MM.1S (cell line): ENCODE data around the gene CYP24A1.

Source experiments
- DNase-seq: peaks from one replicate; pipeline ENCODE4 v3.0.0-alpha.2; 2015
- H2AFZ ChIP-seq: fragments of 300-600 bp; sonication (generic); 2 replicates; pipeline ENCODE4 v1.6.0; 2016; ENCODE audit warnings: antibody characterized with exemption, low read length
- H3F3A ChIP-seq: fragments of 300-600 bp; sonication (generic); 2 replicates; pipeline ENCODE4 v1.6.1; 2016; ENCODE audit warnings: mild to moderate bottlenecking, antibody characterized with exemption, low read length, moderate library complexity, mixed read lengths; ENCODE audit not compliant: insufficient read depth
- H3K27ac ChIP-seq: fragments of 300-600 bp; sonication (generic); 2 replicates; pipeline ENCODE4 v1.5.1; 2016; ENCODE audit warnings: mild to moderate bottlenecking, low read length
- H3K27me3 ChIP-seq: fragments of 300-600 bp; sonication (generic); replicated peaks from 2 replicates; pipeline ENCODE4 v1.6.0; 2016; ENCODE audit warnings: low read length; ENCODE audit not compliant: insufficient read depth
- H3K36me3 ChIP-seq: fragments of 300-600 bp; sonication (generic); replicated peaks from 2 replicates; pipeline ENCODE4 v1.6.1; 2016; ENCODE audit warnings: mild to moderate bottlenecking, low read length, mixed read lengths; ENCODE audit not compliant: insufficient read depth
- H3K4me1 ChIP-seq: fragments of 300-600 bp; sonication (generic); 2 replicates; pipeline ENCODE4 v1.6.1; 2016; ENCODE audit warnings: low read length, mixed read lengths
- H3K4me2 ChIP-seq: fragments of 300-600 bp; sonication (generic); 2 replicates; pipeline ENCODE4 v1.6.0; 2016; ENCODE audit warnings: low read depth, low read length
- H3K4me3 ChIP-seq: fragments of 300-600 bp; sonication (generic); 2 replicates; pipeline ENCODE4 v1.5.1; 2016; ENCODE audit warnings: low read length, mixed read lengths
- H3K79me2 ChIP-seq: fragments of 300-600 bp; sonication (generic); 2 replicates; pipeline ENCODE4 v1.6.1; 2016; ENCODE audit warnings: mixed run types, low read length, mixed read lengths
- H3K9ac ChIP-seq: fragments of 300-600 bp; sonication (generic); 2 replicates; pipeline ENCODE4 v1.6.1; 2016; ENCODE audit warnings: low read length, mixed read lengths
- H3K9me2 ChIP-seq: fragments of 300-600 bp; sonication (generic); replicated peaks from 2 replicates; pipeline ENCODE4 v1.6.1; 2016; ENCODE audit warnings: mild to moderate bottlenecking, low read length, mixed read lengths; ENCODE audit not compliant: insufficient read depth
- H3K9me3 ChIP-seq: fragments of 300-600 bp; sonication (generic); replicated peaks from 2 replicates; pipeline ENCODE4 v1.6.1; 2016; ENCODE audit warnings: mild to moderate bottlenecking, low read length, mixed read lengths; ENCODE audit not compliant: insufficient read depth
- H4K20me1 ChIP-seq: fragments of 300-600 bp; sonication (generic); 2 replicates; pipeline ENCODE4 v1.6.1; 2016; ENCODE audit warnings: mild to moderate bottlenecking, low read length, moderate library complexity, mixed read lengths; ENCODE audit not compliant: insufficient read depth
- EZH2 ChIP-seq: fragments of 300-600 bp; sonication (generic); optimal IDR thresholded peaks from 2 replicates; pipeline ENCODE3; 2017; ENCODE audit warnings: low read depth, mild to moderate bottlenecking, antibody characterized with exemption, low read length, mixed read lengths
- EZH2phosphoT487 ChIP-seq: fragments of 300-600 bp; sonication (generic); IDR thresholded peaks from 2 replicates; pipeline ENCODE4 v1.6.1; 2018; ENCODE audit warnings: antibody characterized with exemption, low read length
- TF ChIP-seq, protein P1 (sequence below): fragments of 300-600 bp; sonication (generic); IDR thresholded peaks from 2 replicates; pipeline ENCODE4 v1.5.1; 2016; ENCODE audit warnings: antibody characterized with exemption, low read length, mixed read lengths

Gene CYP24A1

DNA sequence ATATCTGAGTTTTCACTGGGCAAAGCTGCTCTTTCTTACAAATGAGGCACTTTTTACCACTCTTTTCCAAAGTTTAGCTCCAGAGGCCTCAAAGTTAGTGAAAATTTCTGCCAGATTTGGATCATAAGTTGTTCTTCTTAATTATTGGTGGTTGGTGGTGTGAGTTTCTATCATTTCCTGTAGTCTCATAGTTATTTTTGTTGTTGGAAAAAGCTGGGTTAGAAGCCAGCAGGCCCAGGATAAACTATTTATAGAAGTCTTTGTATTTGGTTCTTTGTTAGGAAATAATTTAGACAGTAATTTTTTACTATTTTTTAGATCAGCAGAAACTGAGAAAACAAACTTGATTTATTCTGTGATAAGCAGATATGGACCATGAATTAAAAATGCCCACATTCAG lies 44.7 kb upstream of the CYP24A1 start:
- Histone ChIP-seq H3K9ac (no peak overlapping the region), H3K79me2 (peaks cover 22% of the 10 kb centered on the region), H3K9me3 (no peaks in the 10 kb centered on the region), H3K4me3 (no peak overlapping the region), H3F3A (0 out of 2 replicates have a peak, but pooled peaks cover 3% of the 10 kb centered on the region), H3K4me2 (no peak overlapping the region), H3K27me3 (no peaks in the 10 kb centered on the region), H3K36me3 (peaks cover 3% of the 10 kb centered on the region; the same call in 1 of the 2 replicates), H3K27ac (no peak overlapping the region), H4K20me1 (no peaks in the 10 kb centered on the region), H3K9me2 (no peaks in the 10 kb centered on the region), H2AFZ (no peak overlapping the region), H3K4me1 (peaks cover 21% of the 10 kb centered on the region)
- no peak for DNase-seq
- TF ChIP-seq EZH2phosphoT487 (no peak), EZH2 (no peak)
- TF ChIP-seq, protein P1, sequence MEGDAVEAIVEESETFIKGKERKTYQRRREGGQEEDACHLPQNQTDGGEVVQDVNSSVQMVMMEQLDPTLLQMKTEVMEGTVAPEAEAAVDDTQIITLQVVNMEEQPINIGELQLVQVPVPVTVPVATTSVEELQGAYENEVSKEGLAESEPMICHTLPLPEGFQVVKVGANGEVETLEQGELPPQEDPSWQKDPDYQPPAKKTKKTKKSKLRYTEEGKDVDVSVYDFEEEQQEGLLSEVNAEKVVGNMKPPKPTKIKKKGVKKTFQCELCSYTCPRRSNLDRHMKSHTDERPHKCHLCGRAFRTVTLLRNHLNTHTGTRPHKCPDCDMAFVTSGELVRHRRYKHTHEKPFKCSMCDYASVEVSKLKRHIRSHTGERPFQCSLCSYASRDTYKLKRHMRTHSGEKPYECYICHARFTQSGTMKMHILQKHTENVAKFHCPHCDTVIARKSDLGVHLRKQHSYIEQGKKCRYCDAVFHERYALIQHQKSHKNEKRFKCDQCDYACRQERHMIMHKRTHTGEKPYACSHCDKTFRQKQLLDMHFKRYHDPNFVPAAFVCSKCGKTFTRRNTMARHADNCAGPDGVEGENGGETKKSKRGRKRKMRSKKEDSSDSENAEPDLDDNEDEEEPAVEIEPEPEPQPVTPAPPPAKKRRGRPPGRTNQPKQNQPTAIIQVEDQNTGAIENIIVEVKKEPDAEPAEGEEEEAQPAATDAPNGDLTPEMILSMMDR = no peak

DNA sequence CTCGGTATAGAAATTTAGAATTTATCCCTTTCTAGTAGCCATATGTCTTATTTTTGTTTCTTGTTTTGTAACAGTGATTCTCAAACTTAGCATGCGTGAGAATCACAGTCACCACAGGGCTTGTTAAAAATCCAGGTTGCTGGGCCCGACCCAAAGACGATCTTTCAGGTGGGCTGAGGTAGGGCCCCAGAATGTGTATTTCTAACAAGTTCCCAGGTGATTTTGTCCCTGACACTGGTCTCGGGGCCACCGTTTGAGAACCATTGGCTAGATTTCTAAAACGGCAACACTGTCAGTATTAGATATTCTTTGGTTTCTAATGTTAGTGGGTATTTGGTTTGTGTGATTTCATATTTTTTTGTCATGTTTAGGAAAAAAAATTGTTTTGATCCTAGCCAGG lies 44.0 kb upstream of the CYP24A1 start:
- 0 out of 2 replicates have a peak, but pooled peaks cover 3% of the 10 kb centered on the region for H3F3A ChIP-seq
- no peak overlapping the region for H3K9ac ChIP-seq
- no peak overlapping the region for H3K4me2 ChIP-seq
- no peaks in the 10 kb centered on the region for H3K9me3 ChIP-seq
- no peak overlapping the region for H2AFZ ChIP-seq
- H4K20me1 ChIP-seq = no peaks in the 10 kb centered on the region
- DNase-seq = no peak
- no peaks in the 10 kb centered on the region for H3K27me3 ChIP-seq
- H3K36me3 ChIP-seq = peaks cover 3% of the 10 kb centered on the region; the same call in 1 of the 2 replicates
- H3K4me3 ChIP-seq = no peak overlapping the region
- H3K4me1 ChIP-seq = peaks cover 23% of the 10 kb centered on the region
- peaks cover 29% of the 10 kb centered on the region for H3K79me2 ChIP-seq
- TF ChIP-seq, protein P1 = no peak
- no peak for TF ChIP-seq EZH2phosphoT487
- TF ChIP-seq EZH2 = no peak
- no peak overlapping the region for H3K27ac ChIP-seq
- H3K9me2 ChIP-seq = no peaks in the 10 kb centered on the region

DNA sequence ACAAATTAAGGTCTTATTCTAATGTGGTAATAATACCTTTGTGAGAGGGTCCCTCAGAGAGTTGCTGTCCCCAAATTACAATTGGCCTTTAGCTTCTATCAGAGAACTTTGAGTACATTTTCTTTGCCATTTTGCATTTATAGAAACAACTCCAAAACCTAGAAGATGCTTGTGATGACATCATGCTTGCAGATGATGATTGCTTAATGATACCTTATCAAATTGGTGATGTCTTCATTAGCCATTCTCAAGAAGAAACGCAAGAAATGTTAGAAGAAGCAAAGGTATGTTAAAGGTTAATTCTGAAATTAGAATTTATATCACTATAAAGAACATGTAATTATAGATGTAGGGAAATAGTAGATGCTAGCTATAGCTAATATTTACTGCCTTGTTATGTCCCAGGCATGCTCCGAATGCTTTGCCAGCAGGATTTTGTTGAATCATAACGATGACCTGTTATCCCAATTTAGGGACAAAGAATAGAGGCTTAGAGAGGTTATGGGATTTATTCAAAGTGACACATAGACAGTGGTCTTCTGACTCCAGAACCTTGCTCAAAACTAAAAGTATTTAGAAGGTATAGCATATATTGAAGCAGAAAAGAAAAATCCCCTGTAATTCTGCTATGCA lies 41.5 kb upstream of the CYP24A1 start:
- no peaks in the 10 kb centered on the region for H3K27me3 ChIP-seq
- peaks cover 11% of the 10 kb centered on the region for H3K4me1 ChIP-seq
- H3K4me3 ChIP-seq = no peak overlapping the region
- H3K4me2 ChIP-seq = no peak overlapping the region
- H3K79me2 ChIP-seq = peaks cover 54% of the 10 kb centered on the region
- H3K9me3 ChIP-seq = no peaks in the 10 kb centered on the region
- peaks cover 3% of the 10 kb centered on the region; the same call in 1 of the 2 replicates for H3K36me3 ChIP-seq
- H3K27ac ChIP-seq = no peak overlapping the region
- no peak overlapping the region for H2AFZ ChIP-seq
- no peaks in the 10 kb centered on the region for H3K9me2 ChIP-seq
- 0 out of 2 replicates have a peak, but pooled peaks cover 3% of the 10 kb centered on the region for H3F3A ChIP-seq
- no peak for DNase-seq
- H4K20me1 ChIP-seq = no peaks in the 10 kb centered on the region
- no peak overlapping the region for H3K9ac ChIP-seq
- TF ChIP-seq, protein P1 = no peak
- TF ChIP-seq EZH2 = no peak
- TF ChIP-seq EZH2phosphoT487 = no peak
